GM15510 (cell line): ENCODE results near the gene TSKU.

Experiments used
- POLR2A ChIP-seq: IDR thresholded peaks from 3 replicates; pipeline ENCODE4 v1.6.1; 2011; ENCODE audit warnings: borderline replicate concordance; ENCODE audit not compliant: insufficient read length; ENCODE audit errors: extremely low read depth

TSKU gene

GRCh38 chr11:76808996-76809395 is 25.8 kb downstream of the TSKU start:
- TF ChIP-seq POLR2A, result no peak

GRCh38 chr11:76810151-76810853 is 27.1 kb downstream of the TSKU start:
- TF ChIP-seq POLR2A, result no peak

- TF ChIP-seq POLR2A, result no peak
These were observed 28.1 kb downstream of the TSKU start for GRCh38 chr11:76811259-76811658.

- TF ChIP-seq POLR2A, result no peak
These were observed 31.3 kb downstream of the TSKU start for GRCh38 chr11:76814414-76814813.

- no peak for TF ChIP-seq POLR2A
These were observed 37.0 kb downstream of the TSKU start for GRCh38 chr11:76820184-76820566.

GRCh38 chr11:76822406-76822805 is 39.2 kb downstream of the TSKU start:
- TF ChIP-seq POLR2A, result no peak

- TF ChIP-seq POLR2A, result no peak
These were observed 40.4 kb downstream of the TSKU start for GRCh38 chr11:76823481-76824028.

GRCh38 chr11:76824083-76824939 is 41.2 kb downstream of the TSKU start:
- TF ChIP-seq POLR2A, result no peak

- TF ChIP-seq POLR2A, result no peak
These were observed 42.0 kb downstream of the TSKU start for GRCh38 chr11:76824980-76825725.

- no peak for TF ChIP-seq POLR2A
These were observed 42.7 kb downstream of the TSKU start for GRCh38 chr11:76825726-76826396.

- no peak for TF ChIP-seq POLR2A
These were observed 47.6 kb downstream of the TSKU start for GRCh38 chr11:76830639-76831327.

- no peak for TF ChIP-seq POLR2A
These were observed 48.6 kb downstream of the TSKU start for GRCh38 chr11:76831686-76832310.

GRCh38 chr11:76832361-76832760 is 49.2 kb downstream of the TSKU start:
- no peak for TF ChIP-seq POLR2A
